BLaER1 (cell line): Measurements from ENCODE around the gene CFAP20DC.

Experiments used
- H3K27ac ChIP-seq: shearing (Covaris generic); formaldehyde crosslinking; 2 replicates; pipeline ENCODE4 v1.8.1; 2022
- H3K27me3 ChIP-seq: shearing (Covaris generic); formaldehyde crosslinking; 2 replicates; pipeline ENCODE4 v1.8.1; 2022
- H3K36me3 ChIP-seq: shearing (Covaris generic); formaldehyde crosslinking; 2 replicates; pipeline ENCODE4 v1.8.1; 2022
- H3K4me1 ChIP-seq: shearing (Covaris generic); formaldehyde crosslinking; 2 replicates; pipeline ENCODE4 v1.8.1; 2022
- H3K4me2 ChIP-seq: shearing (Covaris generic); formaldehyde crosslinking; 2 replicates; pipeline ENCODE4 v1.8.1; 2022
- H3K4me3 ChIP-seq: shearing (Covaris generic); formaldehyde crosslinking; 2 replicates; pipeline ENCODE4 v1.8.1; 2022
- H3K9ac ChIP-seq: shearing (Covaris generic); formaldehyde crosslinking; 2 replicates; pipeline ENCODE4 v1.8.1; 2022
- H3K9me3 ChIP-seq: shearing (Covaris generic); formaldehyde crosslinking; 2 replicates; pipeline ENCODE4 v1.8.1; 2022
- H4K20me1 ChIP-seq: shearing (Covaris generic); formaldehyde crosslinking; 2 replicates; pipeline ENCODE4 v1.8.1; 2022
- Cebpa-rat ChIP-seq: shearing (Covaris generic); IDR thresholded peaks from 2 replicates; pipeline ENCODE4 v1.8.1; 2022

CFAP20DC gene

GRCh38 chr3:58772462-58772861 lies 277.4 kb downstream of the CFAP20DC start:
- no peaks in the 10 kb centered on the region for H4K20me1 ChIP-seq
- peaks cover 22% of the 10 kb centered on the region; the same call in 1 of the 2 replicates for H3K9me3 ChIP-seq

GRCh38 chr3:58769065-58769464 lies 280.8 kb downstream of the CFAP20DC start:
- Histone ChIP-seq H3K9ac (no peak overlapping the region), H3K4me3 (no peak overlapping the region), H3K9me3 (peaks cover 40% of the 10 kb centered on the region), H4K20me1 (no peaks in the 10 kb centered on the region), H3K36me3 (peaks cover 53% of the 10 kb centered on the region), H3K4me1 (no peaks in the 10 kb centered on the region), H3K27ac (no peak overlapping the region), H3K27me3 (no peaks in the 10 kb centered on the region), H3K4me2 (no peak overlapping the region)
- no peak for TF ChIP-seq Cebpa-rat

More at GRCh38 chr3:58772462-58772861, 277.4 kb downstream of the CFAP20DC start:
- Histone ChIP-seq H3K4me2 (no peak overlapping the region), H3K4me1 (no peaks in the 10 kb centered on the region), H3K27ac (no peak overlapping the region), H3K36me3 (peaks cover 35% of the 10 kb centered on the region; the same call in 1 of the 2 replicates), H3K27me3 (no peaks in the 10 kb centered on the region), H3K4me3 (no peak overlapping the region), H3K9ac (no peak overlapping the region)
- no peak for TF ChIP-seq Cebpa-rat

GRCh38 chr3:58766587-58767282 lies 283.1 kb downstream of the CFAP20DC start:
- Histone ChIP-seq H3K4me2 (no peak overlapping the region), H4K20me1 (no peaks in the 10 kb centered on the region), H3K27me3 (no peaks in the 10 kb centered on the region), H3K27ac (no peak overlapping the region), H3K36me3 (peaks cover 58% of the 10 kb centered on the region), H3K4me1 (no peaks in the 10 kb centered on the region), H3K9me3 (peaks cover 45% of the 10 kb centered on the region), H3K4me3 (no peak overlapping the region), H3K9ac (no peak overlapping the region)
- no peak for TF ChIP-seq Cebpa-rat

- Histone ChIP-seq H3K4me2 (no peak overlapping the region), H4K20me1 (no peaks in the 10 kb centered on the region), H3K4me3 (no peak overlapping the region), H3K4me1 (peaks cover 23% of the 10 kb centered on the region), H3K9ac (no peak overlapping the region), H3K27me3 (no peaks in the 10 kb centered on the region), H3K27ac (no peak overlapping the region), H3K36me3 (peaks cover 11% of the 10 kb centered on the region; the same call in 1 of the 2 replicates), H3K9me3 (peaks cover 7% of the 10 kb centered on the region; the same call in 1 of the 2 replicates)
- TF ChIP-seq Cebpa-rat, result no peak
These were observed 294.7 kb downstream of the CFAP20DC start for GRCh38 chr3:58755150-58755549.

- no peaks in the 10 kb centered on the region for H4K20me1 ChIP-seq
- no peak overlapping the region for H3K27ac ChIP-seq
- no peak overlapping the region for H3K4me3 ChIP-seq
- no peak overlapping the region for H3K9ac ChIP-seq
- no peaks in the 10 kb centered on the region for H3K9me3 ChIP-seq
- peaks cover 23% of the 10 kb centered on the region for H3K4me1 ChIP-seq
- peaks cover 16% of the 10 kb centered on the region for H3K36me3 ChIP-seq
- peak overlapping the region; percentile 52 for H3K4me2 ChIP-seq
- no peaks in the 10 kb centered on the region for H3K27me3 ChIP-seq
- TF ChIP-seq Cebpa-rat, result no peak
These were observed 295.8 kb downstream of the CFAP20DC start for GRCh38 chr3:58754074-58754473.

- no peak for TF ChIP-seq Cebpa-rat
- peak overlapping the region; percentile 6 for H3K4me2 ChIP-seq
- H3K4me3 ChIP-seq, result no peak overlapping the region
- peaks cover 33% of the 10 kb centered on the region for H3K4me1 ChIP-seq
- H3K9ac ChIP-seq, result no peak overlapping the region
- H3K36me3 ChIP-seq, result peaks cover 22% of the 10 kb centered on the region
- H3K27ac ChIP-seq, result no peak overlapping the region
- no peaks in the 10 kb centered on the region for H3K9me3 ChIP-seq
- no peaks in the 10 kb centered on the region for H4K20me1 ChIP-seq
- H3K27me3 ChIP-seq, result no peaks in the 10 kb centered on the region
These were observed 297.8 kb downstream of the CFAP20DC start for GRCh38 chr3:58751882-58752567.

GRCh38 chr3:58751235-58751634 lies 298.6 kb downstream of the CFAP20DC start:
- no peak overlapping the region for H3K4me2 ChIP-seq
- H3K27me3 ChIP-seq, result no peaks in the 10 kb centered on the region
- H3K9me3 ChIP-seq, result no peaks in the 10 kb centered on the region
- H3K4me3 ChIP-seq, result no peak overlapping the region
- no peak overlapping the region for H3K27ac ChIP-seq
- no peak for TF ChIP-seq Cebpa-rat
- peaks cover 33% of the 10 kb centered on the region for H3K4me1 ChIP-seq
- no peaks in the 10 kb centered on the region for H4K20me1 ChIP-seq
- H3K9ac ChIP-seq, result no peak overlapping the region
- H3K36me3 ChIP-seq, result peaks cover 22% of the 10 kb centered on the region

GRCh38 chr3:58749948-58750347 lies 299.9 kb downstream of the CFAP20DC start:
- no peak overlapping the region for H3K27ac ChIP-seq
- no peak overlapping the region for H3K4me2 ChIP-seq
- no peak overlapping the region for H3K4me3 ChIP-seq
- no peaks in the 10 kb centered on the region for H3K9me3 ChIP-seq
- no peaks in the 10 kb centered on the region for H3K27me3 ChIP-seq
- peaks cover 40% of the 10 kb centered on the region for H3K4me1 ChIP-seq
- TF ChIP-seq Cebpa-rat, result no peak
- H3K36me3 ChIP-seq, result peaks cover 22% of the 10 kb centered on the region
- H3K9ac ChIP-seq, result no peak overlapping the region
- no peaks in the 10 kb centered on the region for H4K20me1 ChIP-seq

- H3K4me1 ChIP-seq, result peaks cover 36% of the 10 kb centered on the region
- H3K27ac ChIP-seq, result no peak overlapping the region
- no peak overlapping the region for H3K9ac ChIP-seq
- no peak overlapping the region for H3K4me3 ChIP-seq
- H4K20me1 ChIP-seq, result no peaks in the 10 kb centered on the region
- TF ChIP-seq Cebpa-rat, result no peak
- H3K4me2 ChIP-seq, result 0 out of 2 replicates have a peak overlapping the region, but pooled peaks have one; percentile 18
- 0 out of 2 replicates have a peak, but pooled peaks cover 8% of the 10 kb centered on the region for H3K9me3 ChIP-seq
- H3K36me3 ChIP-seq, result peaks cover 30% of the 10 kb centered on the region
- H3K27me3 ChIP-seq, result no peaks in the 10 kb centered on the region
These were observed 301.8 kb downstream of the CFAP20DC start for GRCh38 chr3:58748024-58748423.

- H3K9me3 ChIP-seq, result peaks cover 16% of the 10 kb centered on the region
- no peak overlapping the region for H3K27ac ChIP-seq
- peaks cover 27% of the 10 kb centered on the region for H3K4me1 ChIP-seq
- H4K20me1 ChIP-seq, result no peaks in the 10 kb centered on the region
- H3K36me3 ChIP-seq, result peaks cover 34% of the 10 kb centered on the region
- peak; percentile 19; the same call in 1 of the 2 replicates for TF ChIP-seq Cebpa-rat
- no peak overlapping the region for H3K4me2 ChIP-seq
- no peaks in the 10 kb centered on the region for H3K27me3 ChIP-seq
- no peak overlapping the region for H3K4me3 ChIP-seq
- H3K9ac ChIP-seq, result no peak overlapping the region
These were observed 303.1 kb downstream of the CFAP20DC start for GRCh38 chr3:58746758-58747157.
